ENCODE measurements around the gene ACYP2.

ACYP2 gene

DNA sequence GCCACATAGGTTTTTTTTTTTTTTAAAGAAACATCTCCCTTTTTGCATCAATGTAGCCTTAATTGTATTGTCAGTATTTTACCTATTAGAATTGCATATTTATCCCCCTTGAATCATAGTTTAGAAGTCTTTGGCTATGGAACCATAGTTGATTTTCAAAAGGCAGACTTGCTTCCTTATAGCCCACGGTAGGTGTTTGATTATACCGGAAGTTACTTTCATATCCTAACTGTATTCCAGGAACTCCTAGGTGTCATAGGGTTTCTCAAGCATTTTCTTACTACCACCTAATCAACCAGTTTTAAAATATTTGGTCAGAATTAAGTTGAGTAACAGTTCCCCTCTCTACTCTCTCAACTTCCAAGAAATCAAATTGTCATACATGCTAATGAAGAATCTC is 227.2 kb downstream of the ACYP2 start:
- Histone ChIP-seq H3K4me1 (no peaks in the 10 kb centered on the region), H3K9me3 (no peaks in the 10 kb centered on the region), H3K4me3 (ENCODE audit: low read depth, low read length) (no peak overlapping the region), H3K27me3 (no peaks in the 10 kb centered on the region), H3K36me3 (no peaks in the 10 kb centered on the region)
- TF ChIP-seq, protein P1, sequence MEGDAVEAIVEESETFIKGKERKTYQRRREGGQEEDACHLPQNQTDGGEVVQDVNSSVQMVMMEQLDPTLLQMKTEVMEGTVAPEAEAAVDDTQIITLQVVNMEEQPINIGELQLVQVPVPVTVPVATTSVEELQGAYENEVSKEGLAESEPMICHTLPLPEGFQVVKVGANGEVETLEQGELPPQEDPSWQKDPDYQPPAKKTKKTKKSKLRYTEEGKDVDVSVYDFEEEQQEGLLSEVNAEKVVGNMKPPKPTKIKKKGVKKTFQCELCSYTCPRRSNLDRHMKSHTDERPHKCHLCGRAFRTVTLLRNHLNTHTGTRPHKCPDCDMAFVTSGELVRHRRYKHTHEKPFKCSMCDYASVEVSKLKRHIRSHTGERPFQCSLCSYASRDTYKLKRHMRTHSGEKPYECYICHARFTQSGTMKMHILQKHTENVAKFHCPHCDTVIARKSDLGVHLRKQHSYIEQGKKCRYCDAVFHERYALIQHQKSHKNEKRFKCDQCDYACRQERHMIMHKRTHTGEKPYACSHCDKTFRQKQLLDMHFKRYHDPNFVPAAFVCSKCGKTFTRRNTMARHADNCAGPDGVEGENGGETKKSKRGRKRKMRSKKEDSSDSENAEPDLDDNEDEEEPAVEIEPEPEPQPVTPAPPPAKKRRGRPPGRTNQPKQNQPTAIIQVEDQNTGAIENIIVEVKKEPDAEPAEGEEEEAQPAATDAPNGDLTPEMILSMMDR (IDR thresholded peaks at IDR 0.05; ENCODE audit: low read depth, low read length), result no peak
- DNase-seq, result no peak

DNA sequence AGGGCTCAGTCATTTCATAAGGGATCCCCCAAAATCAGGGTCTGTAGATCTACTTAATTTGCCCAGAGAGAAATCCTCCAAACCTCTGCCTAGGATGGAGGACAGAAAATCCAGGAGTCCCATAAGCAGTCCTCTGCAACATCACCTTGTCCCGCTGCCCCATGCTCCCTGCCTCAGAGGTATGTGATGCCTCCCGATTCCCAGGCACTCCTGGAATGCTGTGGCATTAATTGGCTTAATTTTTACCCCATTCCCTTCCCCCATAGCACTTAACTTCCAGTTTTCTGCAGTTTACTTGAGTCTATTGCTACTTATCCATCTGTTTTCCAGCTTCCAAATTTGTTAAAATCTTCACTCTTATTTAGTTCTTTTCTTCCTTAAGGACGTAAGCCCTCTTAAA is 232.2 kb downstream of the ACYP2 start:
- no peak overlapping the region for H3K4me3 ChIP-seq (ENCODE audit: low read depth, low read length)
- H3K36me3 ChIP-seq, result no peaks in the 10 kb centered on the region
- TF ChIP-seq, protein P1 (IDR thresholded peaks at IDR 0.05; ENCODE audit: low read depth, low read length), result no peak
- no peak for DNase-seq
- peaks cover 1% of the 10 kb centered on the region; the same call in 1 of the 2 replicates for H3K4me1 ChIP-seq
- no peaks in the 10 kb centered on the region for H3K9me3 ChIP-seq
- H3K27me3 ChIP-seq, result no peaks in the 10 kb centered on the region

DNA sequence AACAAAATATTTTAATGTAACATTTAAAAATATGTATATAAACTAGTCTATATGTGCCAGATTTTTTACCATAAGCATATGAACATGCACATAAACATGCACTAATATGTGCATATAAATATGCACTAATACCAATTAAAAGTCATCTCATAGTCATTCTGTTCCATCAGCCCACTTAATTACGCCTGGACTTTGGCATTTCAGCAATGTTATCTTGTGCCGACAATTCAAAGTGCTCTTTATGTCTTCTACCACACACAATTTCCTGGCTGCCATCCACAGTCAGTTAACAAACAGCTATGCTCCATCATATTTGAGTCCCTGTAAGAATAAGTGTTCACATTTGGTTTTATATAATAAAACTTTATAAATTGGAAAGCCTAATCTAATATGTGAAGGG is 233.2 kb downstream of the ACYP2 start:
- Histone ChIP-seq H3K36me3 (no peaks in the 10 kb centered on the region), H3K4me1 (peaks cover 6% of the 10 kb centered on the region), H3K9me3 (no peaks in the 10 kb centered on the region), H3K27me3 (no peaks in the 10 kb centered on the region), H3K4me3 (ENCODE audit: low read depth, low read length) (no peak overlapping the region)
- TF ChIP-seq, protein P1 (IDR thresholded peaks at IDR 0.05; ENCODE audit: low read depth, low read length), result no peak
- DNase-seq, result no peak

DNA sequence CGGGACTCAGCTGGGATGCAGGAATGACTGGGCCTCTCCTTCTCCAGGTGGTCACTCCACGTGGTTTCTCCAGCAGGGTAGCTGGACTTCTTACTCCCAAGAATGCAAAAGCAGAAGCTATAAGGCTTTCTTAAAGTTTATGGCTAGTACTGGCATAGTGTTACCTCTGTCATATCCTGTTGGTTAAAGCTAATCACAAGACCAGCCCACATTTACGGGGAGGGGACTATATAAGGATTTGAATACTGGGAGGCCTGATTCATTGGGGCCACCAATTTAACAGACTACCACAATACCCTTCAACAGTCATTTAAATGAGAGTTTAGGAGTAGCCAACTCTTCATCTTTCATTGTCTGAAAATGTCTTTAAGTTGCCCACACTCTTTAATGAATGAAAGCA is 235.0 kb downstream of the ACYP2 start:
- Histone ChIP-seq H3K27me3 (no peaks in the 10 kb centered on the region), H3K4me3 (ENCODE audit: low read depth, low read length) (no peak overlapping the region), H3K4me1 (peaks cover 6% of the 10 kb centered on the region), H3K36me3 (no peaks in the 10 kb centered on the region), H3K9me3 (no peaks in the 10 kb centered on the region)
- TF ChIP-seq, protein P1 (IDR thresholded peaks at IDR 0.05; ENCODE audit: low read depth, low read length), result no peak
- DNase-seq, result no peak

DNA sequence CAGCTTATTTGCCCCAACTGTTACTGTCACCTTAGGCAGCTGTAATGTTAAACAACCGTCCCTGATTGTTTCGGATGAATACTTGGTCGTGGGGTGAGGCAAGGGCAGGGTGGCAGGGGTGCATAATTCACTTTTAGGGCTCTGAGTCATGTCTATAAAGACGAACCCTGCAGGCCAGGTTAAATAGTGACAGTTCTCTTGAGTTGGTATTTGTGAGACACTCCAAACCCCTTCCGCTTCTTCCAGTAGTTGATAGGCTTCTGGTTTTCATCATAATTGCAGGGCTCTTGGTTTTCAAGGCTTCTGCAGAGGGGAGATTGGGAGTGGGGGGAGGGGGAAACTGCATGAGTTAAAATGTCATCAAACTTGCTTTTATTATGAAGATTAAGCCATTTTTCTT is 237.8 kb downstream of the ACYP2 start:
- TF ChIP-seq, protein P1 (IDR thresholded peaks at IDR 0.05; ENCODE audit: low read depth, low read length), result no peak
- Histone ChIP-seq H3K27me3 (no peaks in the 10 kb centered on the region), H3K4me3 (ENCODE audit: low read depth, low read length) (no peak overlapping the region; the same call in 1 of the 2 replicates), H3K4me1 (peaks cover 6% of the 10 kb centered on the region), H3K9me3 (no peaks in the 10 kb centered on the region), H3K36me3 (no peaks in the 10 kb centered on the region)
- peak; percentile 45 for DNase-seq

Data from BE2C (cell line).